Ectodermal cell (in vitro differentiated cells): ENCODE results near the gene ADAMTSL3.

Experiments used
- H3K27ac ChIP-seq: 2 replicates; pipeline ENCODE4 v1.7.0; 2013; ENCODE audit warnings: mild to moderate bottlenecking, low read depth, low read length; ENCODE audit not compliant: insufficient read depth, poor library complexity, severe bottlenecking
- H3K27me3 ChIP-seq: 2 replicates; pipeline ENCODE4 v1.7.0; 2013; ENCODE audit warnings: mild to moderate bottlenecking, low read length; ENCODE audit not compliant: insufficient read depth, control insufficient read depth, poor library complexity, severe bottlenecking
- H3K36me3 ChIP-seq: one replicate; pipeline ENCODE4 v1.7.0; 2013; ENCODE audit warnings: low read length; ENCODE audit not compliant: control insufficient read depth, insufficient read depth
- H3K4me1 ChIP-seq: one replicate; pipeline ENCODE4 v1.7.0; 2013; ENCODE audit warnings: low read length; ENCODE audit not compliant: control insufficient read depth, insufficient read depth
- H3K4me3 ChIP-seq: 2 replicates; pipeline ENCODE4 v1.7.0; 2013; ENCODE audit warnings: low read depth, low read length, control low read depth; ENCODE audit not compliant: insufficient read depth
- H3K9me3 ChIP-seq: 2 replicates; pipeline ENCODE4 v1.7.0; 2013; ENCODE audit warnings: mild to moderate bottlenecking, low read length, moderate library complexity; ENCODE audit not compliant: control insufficient read depth
- whole genome bisulfite sequencing, 2 experiments: methylation state at CpG; one replicate each; pipeline ENCODE4 v1.1.7; 2013; ENCODE audit warnings: missing lambda C conversion rate in 2 of 2; 5-methylcytosine and 5-hydroxymethylcytosine counted together

ADAMTSL3 gene

GRCh38 chr15:83977992-83978391, 324.1 kb downstream of the ADAMTSL3 start:
- Histone ChIP-seq H3K27ac (no peak overlapping the region), H3K9me3 (no peaks in the 10 kb centered on the region), H3K4me1 (no peaks in the 10 kb centered on the region), H3K27me3 (no peaks in the 10 kb centered on the region), H3K4me3 (no peak overlapping the region), H3K36me3 (no peaks in the 10 kb centered on the region)

GRCh38 chr15:83978588-83978987, 324.7 kb downstream of the ADAMTSL3 start:
- Histone ChIP-seq H3K27me3 (no peaks in the 10 kb centered on the region), H3K4me1 (no peaks in the 10 kb centered on the region), H3K4me3 (no peak overlapping the region), H3K36me3 (no peaks in the 10 kb centered on the region), H3K9me3 (no peaks in the 10 kb centered on the region), H3K27ac (no peak overlapping the region)
- 89 to 94% methylated on average over 3 of the region's 3 CpGs for WGBS, 2 experiments

GRCh38 chr15:83980637-83981036, 326.7 kb downstream of the ADAMTSL3 start:
- H3K27me3 ChIP-seq: no peaks in the 10 kb centered on the region
- 92 to 94% methylated on average over 4 of the region's 4 CpGs for WGBS, 2 experiments
- no peaks in the 10 kb centered on the region for H3K36me3 ChIP-seq
- no peaks in the 10 kb centered on the region for H3K4me1 ChIP-seq
- H3K27ac ChIP-seq: no peak overlapping the region
- no peak overlapping the region for H3K4me3 ChIP-seq
- no peaks in the 10 kb centered on the region for H3K9me3 ChIP-seq

DNA sequence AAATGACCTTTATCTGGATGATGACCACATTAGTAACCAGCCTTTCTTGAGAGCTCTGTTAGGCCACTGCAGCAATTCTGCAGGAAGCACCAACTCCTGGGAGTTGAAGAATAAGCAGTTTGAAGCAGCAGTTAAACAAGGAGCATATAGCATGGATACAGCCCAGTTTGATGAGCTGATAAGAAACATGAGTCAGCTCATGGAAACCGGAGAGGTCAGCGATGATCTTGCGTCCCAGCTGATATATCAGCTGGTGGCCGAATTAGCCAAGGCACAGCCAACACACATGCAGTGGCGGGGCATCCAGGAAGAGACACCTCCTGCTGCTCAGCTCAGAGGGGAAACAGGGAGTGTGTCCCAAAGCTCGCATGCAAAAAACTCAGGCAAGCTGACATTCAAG, 328.8 kb downstream of the ADAMTSL3 start:
- H3K27me3 ChIP-seq: no peaks in the 10 kb centered on the region
- no peaks in the 10 kb centered on the region for H3K36me3 ChIP-seq
- no peak overlapping the region for H3K27ac ChIP-seq
- no peaks in the 10 kb centered on the region for H3K9me3 ChIP-seq
- H3K4me3 ChIP-seq: no peak overlapping the region
- 88 to 91% methylated on average over 6 of the region's 6 CpGs for WGBS, 2 experiments
- no peaks in the 10 kb centered on the region for H3K4me1 ChIP-seq

- H3K27me3 ChIP-seq: no peaks in the 10 kb centered on the region
- no peaks in the 10 kb centered on the region for H3K9me3 ChIP-seq
- H3K4me1 ChIP-seq: no peaks in the 10 kb centered on the region
- no peak overlapping the region for H3K4me3 ChIP-seq
- WGBS, 2 experiments: 81 to 91% methylated on average over 2 to 3 of the region's 4 CpGs
- no peak overlapping the region for H3K27ac ChIP-seq
- no peaks in the 10 kb centered on the region for H3K36me3 ChIP-seq
Observed at GRCh38 chr15:83983634-83984458, 329.9 kb downstream of the ADAMTSL3 start.

GRCh38 chr15:83984601-83985000, 330.7 kb downstream of the ADAMTSL3 start:
- no peak overlapping the region for H3K4me3 ChIP-seq
- H3K27me3 ChIP-seq: no peaks in the 10 kb centered on the region
- no peaks in the 10 kb centered on the region for H3K36me3 ChIP-seq
- H3K9me3 ChIP-seq: no peaks in the 10 kb centered on the region
- H3K27ac ChIP-seq: no peak overlapping the region
- no peaks in the 10 kb centered on the region for H3K4me1 ChIP-seq

DNA sequence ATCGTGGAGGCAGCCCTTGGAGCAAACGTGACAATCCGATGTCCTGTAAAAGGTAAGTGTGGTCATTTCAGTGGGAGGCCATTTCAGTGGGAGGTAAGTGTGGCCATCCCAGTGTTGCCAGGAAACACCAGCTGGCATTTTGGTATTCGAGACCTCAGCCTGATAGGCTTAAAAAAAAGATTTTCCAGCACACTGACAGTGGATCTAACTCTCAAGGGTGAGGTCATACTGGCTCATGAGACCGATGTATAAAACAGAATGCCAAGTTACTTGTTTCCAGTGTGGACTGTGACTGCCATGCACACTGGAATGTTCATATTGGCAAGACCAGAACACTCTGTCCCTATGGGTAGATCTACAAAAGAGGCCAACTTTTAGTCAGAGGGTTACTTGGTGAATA, 337.2 kb downstream of the ADAMTSL3 start:
- Histone ChIP-seq H3K4me3 (no peak overlapping the region), H3K36me3 (no peaks in the 10 kb centered on the region), H3K27ac (no peak overlapping the region), H3K27me3 (no peaks in the 10 kb centered on the region), H3K9me3 (no peaks in the 10 kb centered on the region), H3K4me1 (no peaks in the 10 kb centered on the region)
- 91% methylated on average over 5 of the region's 5 CpGs for WGBS, 2 experiments

DNA sequence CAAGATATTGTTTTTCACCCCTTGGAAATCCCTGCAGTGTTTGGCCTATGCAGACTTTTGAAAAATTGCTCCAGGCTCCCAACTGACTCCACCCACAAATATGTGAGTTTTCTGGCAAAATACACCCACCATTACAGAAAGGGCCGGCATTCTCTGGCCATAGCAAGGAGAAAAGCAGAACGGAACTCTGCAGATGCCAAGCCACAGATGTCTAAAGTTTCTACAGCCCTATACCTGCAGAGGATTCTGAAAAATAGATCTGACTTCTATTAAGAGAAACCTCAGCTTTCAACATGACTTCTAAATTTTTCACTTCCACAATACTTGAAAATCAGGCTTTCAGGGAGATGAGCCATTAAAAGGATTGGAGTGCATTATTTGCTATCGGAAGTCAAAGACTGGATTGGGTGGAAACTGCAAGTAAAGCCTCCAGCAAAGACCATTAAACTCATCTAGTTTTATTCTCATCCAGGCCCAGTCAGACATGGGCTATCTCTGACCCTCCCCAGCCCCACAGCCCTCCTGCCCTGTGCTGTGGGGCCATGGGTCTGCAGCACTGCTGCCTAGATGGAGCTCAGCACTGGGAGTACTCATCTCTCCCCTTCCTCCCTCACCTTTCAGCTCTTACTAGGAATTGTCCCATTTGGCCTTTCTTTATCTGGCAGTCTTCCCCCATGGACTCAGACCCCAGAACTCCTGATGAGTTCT, 338.6 kb downstream of the ADAMTSL3 start:
- no peak overlapping the region for H3K27ac ChIP-seq
- H3K27me3 ChIP-seq: no peaks in the 10 kb centered on the region
- H3K4me1 ChIP-seq: no peaks in the 10 kb centered on the region
- H3K4me3 ChIP-seq: no peak overlapping the region
- no peaks in the 10 kb centered on the region for H3K36me3 ChIP-seq
- 93 to 95% methylated on average over 3 of the region's 3 CpGs for WGBS, 2 experiments
- no peaks in the 10 kb centered on the region for H3K9me3 ChIP-seq

- Histone ChIP-seq H3K36me3 (no peaks in the 10 kb centered on the region), H3K27ac (no peak overlapping the region), H3K27me3 (no peaks in the 10 kb centered on the region), H3K4me1 (no peaks in the 10 kb centered on the region), H3K9me3 (no peaks in the 10 kb centered on the region), H3K4me3 (no peak overlapping the region)
- 84 to 85% methylated on average over 2 of the region's 2 CpGs for WGBS, 2 experiments
Observed at GRCh38 chr15:83993591-83993990, 339.7 kb downstream of the ADAMTSL3 start.

DNA sequence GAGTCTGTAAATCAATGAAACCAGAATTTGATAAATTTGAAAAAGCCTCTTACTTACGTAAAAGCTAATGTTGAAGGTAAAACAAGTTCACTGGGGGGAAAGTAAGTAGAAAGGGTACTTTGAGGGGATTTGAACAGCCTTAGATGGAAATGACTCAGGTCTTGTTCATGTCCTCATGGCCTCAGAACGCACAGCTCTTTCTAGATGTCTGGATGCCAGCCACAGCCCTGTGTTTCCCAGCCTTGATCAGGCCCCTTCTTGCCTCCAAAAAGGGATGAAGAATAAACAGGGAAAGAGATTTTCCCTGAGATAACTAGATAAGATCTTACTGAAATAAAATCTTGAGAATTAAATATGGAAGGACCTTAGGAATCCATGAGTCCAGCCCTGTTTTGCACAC, 344.6 kb downstream of the ADAMTSL3 start:
- H3K9me3 ChIP-seq: no peaks in the 10 kb centered on the region

More for the DNA sequence above, 344.6 kb downstream of the ADAMTSL3 start:
- 97 to 100% methylated on average over 2 of the region's 2 CpGs for WGBS, 2 experiments
- H3K4me3 ChIP-seq: no peak overlapping the region
- no peak overlapping the region for H3K27ac ChIP-seq
- no peaks in the 10 kb centered on the region for H3K4me1 ChIP-seq
- H3K27me3 ChIP-seq: no peaks in the 10 kb centered on the region
- no peaks in the 10 kb centered on the region for H3K36me3 ChIP-seq
